Astrocyte (in vitro differentiated cells and primary cell): ENCODE data around the gene KIRREL3.

ENCODE experiments used
- CTCF ChIP-seq: IDR thresholded peaks from 2 replicates; pipeline ENCODE4 v1.5.1; 2011; ENCODE audit warnings: low read depth, mild to moderate bottlenecking, inconsistent platforms, low read length, moderate library complexity; ENCODE audit not compliant: insufficient read depth
- EZH2 ChIP-seq: IDR thresholded peaks from 2 replicates; pipeline ENCODE4 v1.6.1; 2012; ENCODE audit warnings: mild to moderate bottlenecking, low read length, inconsistent platforms; ENCODE audit not compliant: insufficient read depth

DNA sequence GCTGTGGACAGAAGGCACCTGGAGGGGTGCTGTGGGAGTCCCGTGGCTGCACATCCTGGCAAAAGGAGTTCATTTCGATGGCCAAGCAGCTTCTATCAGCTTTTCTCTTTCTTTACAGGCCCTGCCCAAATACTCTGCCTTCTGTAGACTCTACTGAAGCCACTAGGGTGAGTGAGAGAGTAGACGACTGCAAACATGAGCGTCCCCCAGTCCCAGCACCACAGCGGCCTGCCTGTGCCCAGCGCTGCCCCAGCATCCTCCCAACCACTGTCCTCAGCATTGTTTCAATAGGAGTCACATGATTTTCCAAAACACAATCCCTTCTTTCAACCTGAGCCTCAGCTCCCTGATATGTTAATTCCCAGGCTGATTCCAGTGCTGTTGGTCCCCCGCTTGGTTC lies 110.0 kb downstream of the KIRREL3 start:
- TF ChIP-seq CTCF (no peak), EZH2 (no peak)
